Skeletal muscle satellite cell (primary cell): Measurements from ENCODE around the gene XYLB.

Source experiments
- H3K27me3 ChIP-seq: 2 replicates; pipeline ENCODE4 v1.7.0; 2013; ENCODE audit warnings: low read length; ENCODE audit not compliant: control insufficient read depth, insufficient read depth
- H3K36me3 ChIP-seq: 2 replicates; pipeline ENCODE4 v1.7.0; 2013; ENCODE audit warnings: mild to moderate bottlenecking, control low read depth, low read length; ENCODE audit not compliant: insufficient read depth
- H3K4me1 ChIP-seq: 2 replicates; pipeline ENCODE4 v1.7.0; 2013; ENCODE audit warnings: low read length; ENCODE audit not compliant: control insufficient read depth, insufficient read depth
- H3K4me2 ChIP-seq: 2 replicates; pipeline ENCODE4 v1.7.0; 2013; ENCODE audit warnings: mild to moderate bottlenecking, low read length
- H3K4me3 ChIP-seq: 2 replicates; pipeline ENCODE4 v1.7.0; 2013; ENCODE audit warnings: low read length
- H3K9ac ChIP-seq: 2 replicates; pipeline ENCODE4 v1.7.0; 2013; ENCODE audit warnings: mild to moderate bottlenecking, low read depth, low read length, moderate library complexity
- H3K9me3 ChIP-seq: replicated peaks from 2 replicates; pipeline ENCODE4 v1.7.0; 2013; ENCODE audit warnings: mild to moderate bottlenecking, control low read depth, low read length

Gene XYLB

GRCh38 chr3:38382506-38383080 is 36.0 kb downstream of the XYLB start:
- H3K4me2 ChIP-seq = no peak overlapping the region
- H3K9ac ChIP-seq = no peak overlapping the region
- no peaks in the 10 kb centered on the region for H3K9me3 ChIP-seq
- H3K36me3 ChIP-seq = peaks cover 8% of the 10 kb centered on the region
- no peak overlapping the region for H3K4me3 ChIP-seq
- H3K27me3 ChIP-seq = no peaks in the 10 kb centered on the region
- H3K4me1 ChIP-seq = no peaks in the 10 kb centered on the region

GRCh38 chr3:38383156-38383875 is 36.7 kb downstream of the XYLB start:
- Histone ChIP-seq H3K9ac (no peak overlapping the region), H3K9me3 (no peaks in the 10 kb centered on the region), H3K36me3 (peaks cover 8% of the 10 kb centered on the region), H3K4me2 (no peak overlapping the region), H3K27me3 (no peaks in the 10 kb centered on the region), H3K4me3 (no peak overlapping the region), H3K4me1 (no peaks in the 10 kb centered on the region)

DNA sequence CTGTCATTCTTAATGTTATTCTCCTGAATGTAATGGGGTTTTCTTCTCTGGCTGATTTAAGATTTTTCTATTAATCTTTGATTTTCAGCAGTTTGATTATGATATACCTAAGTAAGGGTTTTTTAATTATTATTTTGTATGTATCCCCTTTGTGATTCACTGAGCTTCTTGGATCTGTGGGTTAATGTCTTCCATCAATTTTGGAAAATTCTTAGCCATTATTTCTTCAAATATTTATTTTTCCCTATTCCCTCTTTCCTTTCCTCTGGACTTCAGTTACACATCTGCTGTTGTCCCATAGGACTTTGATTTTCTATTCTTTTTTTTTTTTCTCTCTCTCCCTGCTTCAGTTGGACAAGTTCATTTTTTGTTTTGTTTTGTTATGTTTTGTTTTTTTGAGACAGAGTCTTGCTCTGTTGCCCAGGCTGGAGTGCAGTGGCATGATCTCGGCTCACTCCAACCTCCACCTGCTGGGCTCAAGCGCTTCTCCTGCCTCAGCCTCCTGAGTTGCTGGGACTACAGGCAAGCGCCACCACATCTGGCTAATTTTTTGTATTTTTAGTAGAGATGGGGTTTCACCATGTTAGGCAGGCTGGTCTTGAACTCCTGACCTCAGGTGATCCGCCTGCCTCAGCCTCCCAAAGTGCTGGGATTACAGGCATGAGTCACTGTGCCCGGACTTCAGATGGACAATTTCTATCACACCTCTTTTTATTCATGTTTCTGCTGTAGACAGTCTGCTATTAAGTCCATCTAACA is 40.6 kb downstream of the XYLB start:
- Histone ChIP-seq H3K4me1 (no peaks in the 10 kb centered on the region), H3K4me2 (no peak overlapping the region), H3K27me3 (no peaks in the 10 kb centered on the region), H3K4me3 (no peak overlapping the region), H3K9ac (no peak overlapping the region), H3K9me3 (no peaks in the 10 kb centered on the region), H3K36me3 (no peaks in the 10 kb centered on the region)

GRCh38 chr3:38387862-38388261 is 41.3 kb downstream of the XYLB start:
- Histone ChIP-seq H3K4me3 (no peak overlapping the region), H3K9ac (no peak overlapping the region), H3K36me3 (no peaks in the 10 kb centered on the region), H3K4me2 (no peak overlapping the region), H3K9me3 (no peaks in the 10 kb centered on the region), H3K4me1 (no peaks in the 10 kb centered on the region), H3K27me3 (no peaks in the 10 kb centered on the region)

- Histone ChIP-seq H3K9ac (no peak overlapping the region), H3K36me3 (peaks cover 4% of the 10 kb centered on the region), H3K27me3 (no peaks in the 10 kb centered on the region)
These were observed 46.1 kb downstream of the XYLB start for GRCh38 chr3:38392604-38393163.

GRCh38 chr3:38396239-38396638 is 49.7 kb downstream of the XYLB start:
- Histone ChIP-seq H3K9ac (no peak overlapping the region), H3K4me2 (no peak overlapping the region), H3K9me3 (no peaks in the 10 kb centered on the region)

More at GRCh38 chr3:38392604-38393163, 46.1 kb downstream of the XYLB start:
- no peak overlapping the region for H3K4me2 ChIP-seq
- no peaks in the 10 kb centered on the region for H3K9me3 ChIP-seq
- H3K4me1 ChIP-seq = no peaks in the 10 kb centered on the region
- H3K4me3 ChIP-seq = no peak overlapping the region

GRCh38 chr3:38396861-38397260 is 50.3 kb downstream of the XYLB start:
- Histone ChIP-seq H3K9me3 (no peaks in the 10 kb centered on the region), H3K9ac (no peak overlapping the region), H3K4me2 (no peak overlapping the region), H3K4me1 (no peaks in the 10 kb centered on the region), H3K36me3 (peaks cover 16% of the 10 kb centered on the region), H3K27me3 (no peaks in the 10 kb centered on the region), H3K4me3 (no peak overlapping the region)

More at GRCh38 chr3:38396239-38396638, 49.7 kb downstream of the XYLB start:
- no peaks in the 10 kb centered on the region for H3K27me3 ChIP-seq
- H3K4me3 ChIP-seq = no peak overlapping the region
- peaks cover 12% of the 10 kb centered on the region for H3K36me3 ChIP-seq
- H3K4me1 ChIP-seq = no peaks in the 10 kb centered on the region

- Histone ChIP-seq H3K4me2 (no peak overlapping the region), H3K9me3 (no peaks in the 10 kb centered on the region), H3K4me1 (no peaks in the 10 kb centered on the region), H3K36me3 (peaks cover 19% of the 10 kb centered on the region), H3K4me3 (no peak overlapping the region), H3K9ac (no peak overlapping the region), H3K27me3 (no peaks in the 10 kb centered on the region)
These were observed 50.7 kb downstream of the XYLB start for GRCh38 chr3:38397320-38397719.

- Histone ChIP-seq H3K27me3 (no peaks in the 10 kb centered on the region), H3K4me3 (no peak overlapping the region), H3K9me3 (no peaks in the 10 kb centered on the region), H3K4me1 (peaks cover 9% of the 10 kb centered on the region), H3K9ac (no peak overlapping the region), H3K36me3 (peaks cover 18% of the 10 kb centered on the region), H3K4me2 (no peak overlapping the region)
These were observed 54.8 kb downstream of the XYLB start for GRCh38 chr3:38401246-38401962.

GRCh38 chr3:38404286-38404685 is 57.7 kb downstream of the XYLB start:
- no peaks in the 10 kb centered on the region for H3K27me3 ChIP-seq
- peaks cover 9% of the 10 kb centered on the region for H3K4me1 ChIP-seq
- H3K9me3 ChIP-seq = no peaks in the 10 kb centered on the region
- no peak overlapping the region for H3K4me3 ChIP-seq
- no peak overlapping the region for H3K9ac ChIP-seq
- H3K36me3 ChIP-seq = peaks cover 18% of the 10 kb centered on the region
- no peak overlapping the region for H3K4me2 ChIP-seq

DNA sequence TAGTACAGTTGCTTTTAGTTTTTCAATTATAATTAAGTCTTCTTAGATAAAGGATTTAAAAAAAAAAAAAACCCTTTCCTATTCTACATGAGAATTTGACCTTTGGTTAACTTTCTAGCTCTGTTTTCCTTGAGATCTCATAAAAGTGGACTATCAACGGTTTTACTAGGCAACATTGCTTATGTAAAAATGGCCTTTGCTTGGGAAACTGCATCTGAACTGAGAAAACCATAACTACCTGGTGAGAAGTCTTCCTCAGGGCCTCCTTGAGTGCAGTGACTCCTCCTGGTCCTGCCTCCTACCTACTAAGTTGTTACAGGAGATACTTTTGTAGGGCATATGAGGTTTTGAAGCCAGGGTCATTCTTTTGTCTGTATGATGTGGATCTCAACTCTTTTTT is 65.0 kb downstream of the XYLB start:
- no peaks in the 10 kb centered on the region for H3K27me3 ChIP-seq
- H3K4me2 ChIP-seq = no peak overlapping the region
- H3K4me1 ChIP-seq = no peaks in the 10 kb centered on the region
- H3K4me3 ChIP-seq = no peak overlapping the region
- no peaks in the 10 kb centered on the region for H3K9me3 ChIP-seq
- no peak overlapping the region for H3K9ac ChIP-seq
- H3K36me3 ChIP-seq = no peaks in the 10 kb centered on the region
